Mesendoderm (in vitro differentiated cells): Measurements from ENCODE around the gene TUBA3D.
A peak's percentile ranks its signal among the peaks of the same experiment; 100 is the strongest.
"Not testable (repeated sequence)": the region's sequence is repeated elsewhere in the genome, so short reads cannot be mapped to it uniquely, and the experiment has no call there.

Experiments
- DNase-seq: peaks from one replicate; pipeline ENCODE4 v3.0.0; 2013
- H2AK5ac ChIP-seq: 2 replicates; pipeline ENCODE4 v1.6.1; 2013; ENCODE audit warnings: low read length, inconsistent platforms
- H2BK120ac ChIP-seq: 2 replicates; pipeline ENCODE4 v1.6.1; 2013; ENCODE audit warnings: low read depth, mild to moderate bottlenecking, low read length, moderate library complexity, mixed read lengths
- H2BK15ac ChIP-seq: replicated peaks from 2 replicates; pipeline ENCODE4 v1.6.1; 2013; ENCODE audit warnings: low read depth, mild to moderate bottlenecking, moderate library complexity
- H2BK5ac ChIP-seq: 2 replicates; pipeline ENCODE4 v1.6.1; 2013; ENCODE audit warnings: low read length, inconsistent platforms
- H3K18ac ChIP-seq: 2 replicates; pipeline ENCODE4 v1.6.1; 2013; ENCODE audit warnings: mild to moderate bottlenecking, low read length, mixed read lengths
- H3K23ac ChIP-seq: one replicate; pipeline ENCODE4 v1.6.1; 2013; ENCODE audit warnings: low read length
- H3K27ac ChIP-seq: 2 replicates; pipeline ENCODE4 v1.5.1; 2013; ENCODE audit warnings: low read depth, mild to moderate bottlenecking, inconsistent platforms, low read length, moderate library complexity
- H3K27me3 ChIP-seq: 2 replicates; pipeline ENCODE4 v1.6.1; 2013; ENCODE audit warnings: low read length, control low read depth, mild to moderate bottlenecking, inconsistent platforms; ENCODE audit not compliant: insufficient read depth, poor library complexity
- H3K36me3 ChIP-seq: 2 replicates; pipeline ENCODE4 v1.6.1; 2013; ENCODE audit warnings: low read length, inconsistent platforms; ENCODE audit not compliant: control insufficient read depth, insufficient read depth
- H3K4ac ChIP-seq: one replicate; pipeline ENCODE4 v1.6.1; 2013; ENCODE audit warnings: low read depth, mild to moderate bottlenecking, low read length, moderate library complexity
- H3K4me1 ChIP-seq: 2 replicates; pipeline ENCODE4 v1.6.1; 2013; ENCODE audit warnings: low read depth, low read length, inconsistent platforms; ENCODE audit not compliant: control insufficient read depth
- H3K4me2 ChIP-seq: 2 replicates; pipeline ENCODE4 v1.6.1; 2013; ENCODE audit warnings: low read length
- H3K4me3 ChIP-seq: 2 replicates; pipeline ENCODE4 v1.5.1; 2013; ENCODE audit warnings: mild to moderate bottlenecking, low read length
- H3K56ac ChIP-seq: one replicate; pipeline ENCODE4 v1.6.1; 2013; ENCODE audit warnings: low read length
- H3K79me1 ChIP-seq: 2 replicates; pipeline ENCODE4 v1.6.1; 2013; ENCODE audit warnings: low read length, inconsistent platforms
- H3K79me2 ChIP-seq: 2 replicates; pipeline ENCODE4 v1.6.1; 2013; ENCODE audit warnings: mild to moderate bottlenecking, low read length; ENCODE audit not compliant: control insufficient read depth, insufficient read depth
- H3K9ac ChIP-seq: 2 replicates; pipeline ENCODE4 v1.6.1; 2013; ENCODE audit warnings: low read length, inconsistent platforms
- H4K5ac ChIP-seq: one replicate; pipeline ENCODE4 v1.6.1; 2013; ENCODE audit warnings: low read length
- H4K8ac ChIP-seq: one replicate; pipeline ENCODE4 v1.6.1; 2013; ENCODE audit warnings: low read depth, mild to moderate bottlenecking, control low read depth, low read length, moderate library complexity
- WGBS: extraction: QIAGEN DNeasy Blood & Tissue Kit; methylation state at CpG from one replicate; pipeline ENCODE4 v1.1.7; 2013; ENCODE audit warnings: low lambda C conversion rate, missing lambda C conversion rate; ENCODE audit not compliant: insufficient coverage; ENCODE audit errors: extremely low coverage; 5-methylcytosine and 5-hydroxymethylcytosine counted together

TUBA3D gene

GRCh38 chr2:131486201-131486902, 10.4 kb downstream of the TUBA3D start:
- not testable (repeated sequence) for H2AK5ac ChIP-seq, H3K36me3 ChIP-seq, H2BK15ac ChIP-seq, H3K23ac ChIP-seq, H3K18ac ChIP-seq, H3K9ac ChIP-seq, H3K27ac ChIP-seq, H3K4me2 ChIP-seq, H3K56ac ChIP-seq, H4K5ac ChIP-seq, H4K8ac ChIP-seq, H3K27me3 ChIP-seq, H3K4me3 ChIP-seq, H2BK120ac ChIP-seq, H3K79me1 ChIP-seq, H3K4me1 ChIP-seq, H3K4ac ChIP-seq, H2BK5ac ChIP-seq
- DNase-seq = peak; percentile 22
- peaks cover 17% of the 10 kb centered on the region for H3K79me2 ChIP-seq
- no CpG with 5 or more reads among the region's 14 CpGs for WGBS

GRCh38 chr2:131488306-131489205, 12.6 kb downstream of the TUBA3D start:
- H2BK5ac ChIP-seq = no peak overlapping the region
- H3K23ac ChIP-seq = no peak overlapping the region
- peaks cover 4% of the 10 kb centered on the region for H3K36me3 ChIP-seq
- H4K5ac ChIP-seq = no peak overlapping the region
- H2BK120ac ChIP-seq = no peak overlapping the region
- no peak overlapping the region for H2AK5ac ChIP-seq
- H3K9ac ChIP-seq = no peak overlapping the region
- no peak overlapping the region for H3K56ac ChIP-seq
- H3K18ac ChIP-seq = no peak overlapping the region
- peaks cover 7% of the 10 kb centered on the region for H3K79me1 ChIP-seq
- no peaks in the 10 kb centered on the region for H3K27me3 ChIP-seq
- no peak for DNase-seq
- no CpG with 5 or more reads among the region's 14 CpGs for WGBS
- H2BK15ac ChIP-seq = no peak overlapping the region
- H3K4me2 ChIP-seq = no peak overlapping the region
- no peak overlapping the region for H4K8ac ChIP-seq
- H3K4me1 ChIP-seq = peaks cover 3% of the 10 kb centered on the region
- H3K4me3 ChIP-seq = no peak overlapping the region
- no peak overlapping the region for H3K27ac ChIP-seq
- H3K4ac ChIP-seq = no peak overlapping the region
- H3K79me2 ChIP-seq = peaks cover 22% of the 10 kb centered on the region

- H2BK15ac ChIP-seq, H3K23ac ChIP-seq, H3K4me1 ChIP-seq, H3K27me3 ChIP-seq, H2AK5ac ChIP-seq, H4K8ac ChIP-seq, H4K5ac ChIP-seq, H3K36me3 ChIP-seq, H2BK120ac ChIP-seq, H3K27ac ChIP-seq, H3K18ac ChIP-seq, H2BK5ac ChIP-seq, H3K4ac ChIP-seq, H3K79me1 ChIP-seq: not testable (repeated sequence)
- H3K4me3 ChIP-seq = peak overlapping the region; percentile 38
- H3K9ac ChIP-seq = peak overlapping the region; percentile 71
- peak overlapping the region; percentile 33 for H3K4me2 ChIP-seq
- H3K79me2 ChIP-seq = peaks cover 45% of the 10 kb centered on the region
- H3K56ac ChIP-seq = peak overlapping the region; percentile 80
- DNase-seq = peak; percentile 12
- no CpG with 5 or more reads among the region's 20 CpGs for WGBS
Measured at GRCh38 chr2:131490616-131491468, 14.9 kb downstream of the TUBA3D start.

DNA sequence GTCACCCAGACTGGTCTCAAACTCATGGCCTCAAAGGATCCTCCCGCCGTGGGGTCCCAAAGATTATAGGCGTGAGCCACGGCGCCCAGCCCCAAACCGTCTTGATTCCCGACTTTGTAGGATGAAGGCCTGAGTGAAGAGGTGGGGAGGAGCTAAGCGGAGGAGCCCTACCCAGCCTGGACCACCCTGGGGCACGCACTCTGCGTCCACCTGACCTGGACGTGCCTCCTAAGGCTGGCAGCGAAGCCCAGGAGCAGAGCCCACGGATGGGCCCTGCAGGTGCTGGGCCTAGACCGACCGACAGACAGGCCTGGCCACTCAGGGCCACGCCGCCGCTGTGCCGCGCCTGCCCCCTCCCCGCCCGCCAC, 15.5 kb downstream of the TUBA3D start:
- H3K4ac ChIP-seq, H2BK15ac ChIP-seq, H3K79me1 ChIP-seq, H4K8ac ChIP-seq, H2BK5ac ChIP-seq, DNase-seq, H3K36me3 ChIP-seq, H3K18ac ChIP-seq, H3K27ac ChIP-seq, H3K27me3 ChIP-seq, H3K4me1 ChIP-seq, H2AK5ac ChIP-seq, H4K5ac ChIP-seq, H2BK120ac ChIP-seq, H3K23ac ChIP-seq: not testable (repeated sequence)
- WGBS = no CpG with 5 or more reads among the region's 22 CpGs
- peak overlapping the region; percentile 33 for H3K4me2 ChIP-seq
- peaks cover 51% of the 10 kb centered on the region for H3K79me2 ChIP-seq
- H3K56ac ChIP-seq = peak overlapping the region; percentile 80
- H3K4me3 ChIP-seq = peak overlapping the region; percentile 38
- peak overlapping the region; percentile 71 for H3K9ac ChIP-seq

- Histone ChIP-seq H3K18ac (peak within 1 kb of the TSS; percentile 55), H4K8ac (peak within 1 kb of the TSS; percentile 8), H3K23ac (peak within 1 kb of the TSS; percentile 30), H2BK5ac (peak within 1 kb of the TSS; percentile 57), H3K4me3 (peak within 1 kb of the TSS; percentile 97), H3K27ac (peak within 1 kb of the TSS; percentile 90), H2AK5ac (peak within 1 kb of the TSS; percentile 37), H3K4me2 (peak within 1 kb of the TSS; percentile 40), H3K79me2 (peaks cover 57% of the 10 kb centered on the region), H3K56ac (peak within 1 kb of the TSS; percentile 94), H3K4ac (peak within 1 kb of the TSS; percentile 78), H3K9ac (peak within 1 kb of the TSS; percentile 96)
- not testable (repeated sequence) for H4K5ac ChIP-seq, H3K36me3 ChIP-seq, H3K27me3 ChIP-seq, H3K79me1 ChIP-seq, H3K4me1 ChIP-seq, DNase-seq, H2BK15ac ChIP-seq, H2BK120ac ChIP-seq
- WGBS = no CpG with 5 or more reads among the region's 53 CpGs
Measured at GRCh38 chr2:131492015-131492417, 16.1 kb downstream of the TUBA3D start, which contains the start of gene MZT2A. TSS of gene MZT2A (minus strand) at chr2:131492397. CDS start at chr2:131492376, 21 bp downstream.
